Suprapubic skin (tissue), 4 donors: ENCODE measurements around the gene EGR2. TPM values are rescaled to one million over a fixed set of nuclear protein-coding genes. Genes with fewer than 3 reads are reported as not detected.

Experiments
- DNase-seq, 2 donors: peaks; one replicate each; pipeline ENCODE4 v3.0.0-alpha.2; 2019; ENCODE audit warnings: low spot score in 2 of 2
- H3K27ac ChIP-seq: fragments of 200-600 bp; sonication (generic); one replicate; pipeline ENCODE4 v1.5.1; 2019
- H3K27me3 ChIP-seq: fragments of 200-600 bp; sonication (generic); one replicate; pipeline ENCODE4 v1.5.1; 2019
- H3K36me3 ChIP-seq: fragments of 200-600 bp; sonication (generic); one replicate; pipeline ENCODE4 v1.5.1; 2019
- H3K4me1 ChIP-seq: fragments of 200-600 bp; sonication (generic); one replicate; pipeline ENCODE4 v1.5.1; 2019
- H3K4me3 ChIP-seq: fragments of 200-600 bp; sonication (generic); one replicate; pipeline ENCODE4 v1.5.1; 2019; ENCODE audit warnings: mild to moderate bottlenecking
- H3K9me3 ChIP-seq: fragments of 200-600 bp; sonication (generic); one replicate; pipeline ENCODE4 v1.5.1; 2019
- CTCF ChIP-seq, 2 donors: fragments of 200-600 bp in 1 of 2; fragments of 450-650 bp in 1 of 2; sonication (generic) in 1 of 2; IDR thresholded peaks; one replicate each; pipeline ENCODE4 v1.5.1; 2016 to 2019; ENCODE audit warnings: antibody characterized with exemption in 2 of 2, mild to moderate bottlenecking in 1 of 2, moderate library complexity in 1 of 2
- EP300 ChIP-seq: sonication (generic); formaldehyde crosslinking; IDR thresholded peaks from one replicate; pipeline ENCODE4 v1.6.1; 2017; ENCODE audit warnings: antibody characterized with exemption
- POLR2A ChIP-seq, 2 donors: fragments of 450-650 bp; IDR thresholded peaks; one replicate each; pipeline ENCODE4 v1.6.1; 2017; ENCODE audit warnings: antibody characterized with exemption in 2 of 2, mild to moderate bottlenecking in 2 of 2, moderate library complexity in 2 of 2
- POLR2AphosphoS5 ChIP-seq, 3 donors: sonication (generic); formaldehyde crosslinking; IDR thresholded peaks; one replicate each; pipeline ENCODE4 v1.6.1; 2017; ENCODE audit warnings: antibody characterized with exemption in 3 of 3
- WGBS: methylation state at CpG from one replicate; pipeline ENCODE4 v1.1.5; 2018; 5-methylcytosine and 5-hydroxymethylcytosine counted together
- total RNA-seq, 4 donors: library from RNA; depleted of rRNA; stranded (reverse); fragments of >200 nt; gene quantifications; one replicate each; pipeline ENCODE4 v1.1.0, GENCODE V29; 2016

The EGR2 gene
- total RNA-seq, 4 donors from 2014 or later, result 7.2 to 39.0 (median 24.3) TPM

- Histone ChIP-seq H3K36me3 (no peaks in the 10 kb centered on the region), H3K27ac (no peak overlapping the region), H3K4me1 (no peaks in the 10 kb centered on the region), H3K27me3 (peaks cover 24% of the 10 kb centered on the region), H3K9me3 (no peaks in the 10 kb centered on the region), H3K4me3 (no peak overlapping the region)
- 81% methylated on average over 3 of the region's 3 CpGs for WGBS
- TF ChIP-seq POLR2A (IDR thresholded peaks at IDR 0.05), result no peak
- no peak for TF ChIP-seq EP300
- TF ChIP-seq POLR2AphosphoS5 (IDR thresholded peaks at IDR 0.05), result no peak
- no peak for TF ChIP-seq CTCF (IDR thresholded peaks at IDR 0.05)
- DNase-seq, result no peak
These were observed 19.3 kb downstream of the EGR2 start for GRCh38 chr10:62796896-62797295.

DNA sequence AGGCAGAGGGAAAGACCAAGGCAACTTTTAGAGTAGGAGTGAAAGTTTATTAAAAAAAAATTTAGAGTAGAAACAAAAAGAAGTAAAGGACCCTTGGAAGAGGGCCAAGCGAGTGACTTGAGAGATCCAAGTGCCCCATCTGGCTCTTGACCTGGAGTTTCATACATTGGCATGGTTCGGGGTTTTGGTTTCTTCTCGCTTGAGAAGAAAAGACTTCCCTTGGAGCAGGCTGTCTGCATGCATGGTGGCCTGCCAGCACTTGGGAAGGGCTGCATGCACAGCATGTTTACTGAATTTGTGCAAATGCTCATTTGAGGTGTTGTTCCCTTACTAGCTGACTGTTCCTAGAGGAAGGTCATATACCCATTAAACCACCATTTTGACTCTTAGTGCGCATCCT is 20.4 kb downstream of the EGR2 start:
- DNase-seq, result no peak
- no peaks in the 10 kb centered on the region for H3K9me3 ChIP-seq
- H3K4me1 ChIP-seq, result no peaks in the 10 kb centered on the region
- H3K4me3 ChIP-seq, result no peak overlapping the region
- peaks cover 24% of the 10 kb centered on the region for H3K27me3 ChIP-seq
- H3K27ac ChIP-seq, result no peak overlapping the region
- 84% methylated on average over 4 of the region's 4 CpGs for WGBS
- no peaks in the 10 kb centered on the region for H3K36me3 ChIP-seq
- TF ChIP-seq CTCF (IDR thresholded peaks at IDR 0.05), result no peak
- TF ChIP-seq POLR2A (IDR thresholded peaks at IDR 0.05), result no peak
- no peak for TF ChIP-seq POLR2AphosphoS5 (IDR thresholded peaks at IDR 0.05)
- TF ChIP-seq EP300, result no peak

GRCh38 chr10:62795100-62795499 is 21.1 kb downstream of the EGR2 start:
- Histone ChIP-seq H3K9me3 (no peaks in the 10 kb centered on the region), H3K4me3 (no peak overlapping the region), H3K36me3 (no peaks in the 10 kb centered on the region), H3K4me1 (no peaks in the 10 kb centered on the region), H3K27ac (no peak overlapping the region), H3K27me3 (peaks cover 24% of the 10 kb centered on the region)
- DNase-seq, result no peak
- TF ChIP-seq CTCF (IDR thresholded peaks at IDR 0.05), result no peak
- no peak for TF ChIP-seq POLR2AphosphoS5 (IDR thresholded peaks at IDR 0.05)
- no peak for TF ChIP-seq EP300
- no peak for TF ChIP-seq POLR2A (IDR thresholded peaks at IDR 0.05)

GRCh38 chr10:62794306-62794705 is 21.9 kb downstream of the EGR2 start:
- no peak overlapping the region for H3K27ac ChIP-seq
- no peaks in the 10 kb centered on the region for H3K9me3 ChIP-seq
- H3K4me3 ChIP-seq, result no peak overlapping the region
- no peaks in the 10 kb centered on the region for H3K4me1 ChIP-seq
- H3K27me3 ChIP-seq, result peaks cover 24% of the 10 kb centered on the region
- TF ChIP-seq POLR2AphosphoS5 (IDR thresholded peaks at IDR 0.05) (no peak), CTCF (IDR thresholded peaks at IDR 0.05) (no peak), POLR2A (IDR thresholded peaks at IDR 0.05) (no peak), EP300 (no peak)
- no peak for DNase-seq
- WGBS, result 93% methylated on average over 1 of the region's 1 CpG
- no peaks in the 10 kb centered on the region for H3K36me3 ChIP-seq

DNA sequence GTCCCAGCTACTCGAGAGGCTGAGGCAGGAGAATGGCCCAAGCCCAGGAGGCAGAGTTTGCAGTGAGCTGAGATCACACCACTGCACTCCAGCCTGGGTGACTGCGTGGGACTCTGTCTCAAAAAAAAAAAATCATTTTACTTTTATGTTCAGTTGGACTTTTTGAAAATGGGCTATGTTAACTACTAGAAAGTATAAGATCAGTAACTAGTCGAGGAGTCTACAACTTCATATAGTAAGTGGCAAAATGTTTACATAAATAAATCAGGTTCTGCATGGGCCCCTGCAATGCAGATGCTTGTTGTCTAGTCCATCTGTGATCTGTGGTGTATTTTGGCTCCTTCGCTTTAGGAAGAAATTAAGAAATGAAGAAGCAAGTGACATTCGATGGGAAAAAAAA is 23.9 kb downstream of the EGR2 start:
- Histone ChIP-seq H3K4me1 (no peaks in the 10 kb centered on the region), H3K27me3 (peaks cover 9% of the 10 kb centered on the region), H3K4me3 (no peak overlapping the region), H3K9me3 (no peaks in the 10 kb centered on the region), H3K36me3 (no peaks in the 10 kb centered on the region), H3K27ac (no peak overlapping the region)
- 68% methylated on average over 5 of the region's 5 CpGs for WGBS
- TF ChIP-seq POLR2A (IDR thresholded peaks at IDR 0.05), result no peak
- no peak for TF ChIP-seq CTCF (IDR thresholded peaks at IDR 0.05)
- DNase-seq, result no peak
